DND-41 (cell line): ENCODE measurements around the gene NFATC2.

Source experiments
- ATAC-seq: fragments of 200-7000 bp; cut with Tn5 transposase; 3 replicates; pipeline ENCODE4 v1.9.1; 2021; ENCODE audit warnings: low read depth; ENCODE audit not compliant: insufficient read depth
- DNase-seq: peaks from one replicate; pipeline ENCODE4 v3.0.0-alpha.2; 2020
- H2AFZ ChIP-seq: 2 replicates; pipeline ENCODE4 v1.6.0; 2012; ENCODE audit warnings: low read depth, low read length
- H3K27ac ChIP-seq: 2 replicates; pipeline ENCODE4 v1.5.1; 2012; ENCODE audit warnings: low read length, inconsistent platforms
- H3K27me3 ChIP-seq: fragments of 200-600 bp; sonication (generic); 2 replicates; pipeline ENCODE4 v1.6.0; 2012; ENCODE audit warnings: low read length, mild to moderate bottlenecking, inconsistent platforms; ENCODE audit not compliant: insufficient read depth, poor library complexity
- H3K36me3 ChIP-seq: 2 replicates; pipeline ENCODE4 v1.5.1; 2012; ENCODE audit warnings: low read length, inconsistent platforms; ENCODE audit not compliant: insufficient read depth
- H3K4me1 ChIP-seq: 2 replicates; pipeline ENCODE4 v1.5.1; 2012; ENCODE audit warnings: mild to moderate bottlenecking, low read length; ENCODE audit not compliant: insufficient read depth
- H3K4me2 ChIP-seq: 2 replicates; pipeline ENCODE4 v1.6.0; 2012; ENCODE audit warnings: mild to moderate bottlenecking, moderate library complexity, low read length, inconsistent platforms; ENCODE audit not compliant: insufficient read depth
- H3K4me3 ChIP-seq, 2 experiments: fragments of 200-600 bp in 1 of 2; shearing (Covaris generic) in 1 of 2; 2 replicates each; pipeline ENCODE4 v1.5.1; 2012 to 2016; ENCODE audit warnings: inconsistent platforms in 2 of 2, low read length in 2 of 2, mild to moderate bottlenecking in 2 of 2, low read depth in 1 of 2, moderate library complexity in 1 of 2
- H3K79me2 ChIP-seq: 2 replicates; pipeline ENCODE4 v1.6.0; 2012; ENCODE audit warnings: low read length, inconsistent platforms; ENCODE audit not compliant: insufficient read depth
- H3K9ac ChIP-seq: 2 replicates; pipeline ENCODE4 v1.6.0; 2012; ENCODE audit warnings: low read depth, mild to moderate bottlenecking, inconsistent platforms, low read length, moderate library complexity
- H3K9me3 ChIP-seq: 2 replicates; pipeline ENCODE4 v1.5.1; 2012; ENCODE audit warnings: low read length, moderate library complexity, mild to moderate bottlenecking, inconsistent platforms; ENCODE audit not compliant: insufficient read depth, severe bottlenecking
- H4K20me1 ChIP-seq: 2 replicates; pipeline ENCODE4 v1.6.0; 2012; ENCODE audit warnings: low read length; ENCODE audit not compliant: insufficient read depth
- EZH2 ChIP-seq: IDR thresholded peaks from 3 replicates; pipeline ENCODE4 v1.6.1; 2012; ENCODE audit warnings: borderline replicate concordance, low read depth, mild to moderate bottlenecking, moderate library complexity, low read length, inconsistent platforms; ENCODE audit not compliant: severe bottlenecking
- TF ChIP-seq, protein P1 (sequence below): IDR thresholded peaks from 2 replicates; pipeline ENCODE4 v1.5.1; 2012; ENCODE audit warnings: borderline replicate concordance, low read length, moderate library complexity, mild to moderate bottlenecking; ENCODE audit not compliant: poor library complexity, severe bottlenecking; ENCODE audit errors: extremely low read depth

The NFATC2 gene

GRCh38 chr20:51337126-51337805 lies 205.3 kb downstream of the NFATC2 start:
- TF ChIP-seq EZH2: no peak
- TF ChIP-seq, protein P1, sequence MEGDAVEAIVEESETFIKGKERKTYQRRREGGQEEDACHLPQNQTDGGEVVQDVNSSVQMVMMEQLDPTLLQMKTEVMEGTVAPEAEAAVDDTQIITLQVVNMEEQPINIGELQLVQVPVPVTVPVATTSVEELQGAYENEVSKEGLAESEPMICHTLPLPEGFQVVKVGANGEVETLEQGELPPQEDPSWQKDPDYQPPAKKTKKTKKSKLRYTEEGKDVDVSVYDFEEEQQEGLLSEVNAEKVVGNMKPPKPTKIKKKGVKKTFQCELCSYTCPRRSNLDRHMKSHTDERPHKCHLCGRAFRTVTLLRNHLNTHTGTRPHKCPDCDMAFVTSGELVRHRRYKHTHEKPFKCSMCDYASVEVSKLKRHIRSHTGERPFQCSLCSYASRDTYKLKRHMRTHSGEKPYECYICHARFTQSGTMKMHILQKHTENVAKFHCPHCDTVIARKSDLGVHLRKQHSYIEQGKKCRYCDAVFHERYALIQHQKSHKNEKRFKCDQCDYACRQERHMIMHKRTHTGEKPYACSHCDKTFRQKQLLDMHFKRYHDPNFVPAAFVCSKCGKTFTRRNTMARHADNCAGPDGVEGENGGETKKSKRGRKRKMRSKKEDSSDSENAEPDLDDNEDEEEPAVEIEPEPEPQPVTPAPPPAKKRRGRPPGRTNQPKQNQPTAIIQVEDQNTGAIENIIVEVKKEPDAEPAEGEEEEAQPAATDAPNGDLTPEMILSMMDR: no peak
- Histone ChIP-seq H2AFZ (no peak overlapping the region), H3K27me3 (no peaks in the 10 kb centered on the region), H3K9ac (no peak overlapping the region), H3K27ac (no peak overlapping the region), H4K20me1 (no peaks in the 10 kb centered on the region), H3K4me1 (no peaks in the 10 kb centered on the region), H3K9me3 (no peaks in the 10 kb centered on the region), H3K79me2 (no peaks in the 10 kb centered on the region), H3K36me3 (no peaks in the 10 kb centered on the region), H3K4me3 (no peak overlapping the region), H3K4me2 (no peak overlapping the region)
- ATAC-seq (no peak), DNase-seq (no peak)
